ACC112 (cell line): ENCODE results near the gene C3orf18.

ENCODE experiments used
- H2AFZ ChIP-seq: fragments of 200-600 bp; sonication (generic); one replicate; pipeline ENCODE4 v1.6.0; 2017; ENCODE audit warnings: antibody characterized with exemption, low read length; ENCODE audit not compliant: unreplicated experiment
- H3K27ac ChIP-seq: fragments of 200-600 bp; sonication (generic); 2 replicates; pipeline ENCODE4 v1.5.1; 2014; ENCODE audit warnings: low read depth, mild to moderate bottlenecking, antibody characterized with exemption, low read length, moderate library complexity
- H3K27me3 ChIP-seq: fragments of 200-600 bp; sonication (generic); 2 replicates; pipeline ENCODE4 v1.6.1; 2014; ENCODE audit warnings: mild to moderate bottlenecking, antibody characterized with exemption, low read length, moderate library complexity, mixed read lengths; ENCODE audit not compliant: insufficient read depth
- H3K36me3 ChIP-seq: fragments of 200-600 bp; sonication (generic); 2 replicates; pipeline ENCODE4 v1.6.1; 2016; ENCODE audit warnings: mild to moderate bottlenecking, antibody characterized with exemption, low read length, moderate library complexity, mixed read lengths; ENCODE audit not compliant: insufficient read depth
- H3K4me1 ChIP-seq: fragments of 200-600 bp; sonication (generic); one replicate; pipeline ENCODE4 v1.6.1; 2016; ENCODE audit warnings: low read length, mixed read lengths; ENCODE audit not compliant: insufficient read depth, unreplicated experiment, control insufficient read depth
- H3K4me3 ChIP-seq: fragments of 200-600 bp; sonication (generic); 2 replicates; pipeline ENCODE4 v1.5.1; 2014; ENCODE audit warnings: mild to moderate bottlenecking, low read depth, low read length
- H3K79me2 ChIP-seq: fragments of 200-600 bp; sonication (generic); one replicate; pipeline ENCODE4 v1.6.0; 2016; ENCODE audit warnings: low read length; ENCODE audit not compliant: control insufficient read depth, unreplicated experiment, insufficient read depth

C3orf18 gene

GRCh38 chr3:50567386-50568167, at the start of gene C3orf18:
Gene C3orf18 (minus strand): TSS chr3:50567747. CDS start chr3:50565699, 2,048 bp downstream.
- H3K36me3 ChIP-seq, result no peaks in the 10 kb centered on the region
- H3K27ac ChIP-seq, result no peak within 1 kb of the TSS
- H2AFZ ChIP-seq, result peak within 1 kb of the TSS; percentile 92
- peak within 1 kb of the TSS; percentile 76 for H3K4me3 ChIP-seq
- H3K79me2 ChIP-seq, result peaks cover 6% of the 10 kb centered on the region
- H3K27me3 ChIP-seq, result no peaks in the 10 kb centered on the region
- H3K4me1 ChIP-seq, result peaks cover 19% of the 10 kb centered on the region

GRCh38 chr3:50616770-50617095, 49.2 kb upstream of the C3orf18 start:
- Histone ChIP-seq H2AFZ (peak overlapping the region; percentile 64), H3K4me1 (peaks cover 30% of the 10 kb centered on the region), H3K27me3 (no peaks in the 10 kb centered on the region), H3K36me3 (no peaks in the 10 kb centered on the region), H3K79me2 (peaks cover 28% of the 10 kb centered on the region), H3K27ac (no peak overlapping the region), H3K4me3 (peak overlapping the region; percentile 98)

DNA sequence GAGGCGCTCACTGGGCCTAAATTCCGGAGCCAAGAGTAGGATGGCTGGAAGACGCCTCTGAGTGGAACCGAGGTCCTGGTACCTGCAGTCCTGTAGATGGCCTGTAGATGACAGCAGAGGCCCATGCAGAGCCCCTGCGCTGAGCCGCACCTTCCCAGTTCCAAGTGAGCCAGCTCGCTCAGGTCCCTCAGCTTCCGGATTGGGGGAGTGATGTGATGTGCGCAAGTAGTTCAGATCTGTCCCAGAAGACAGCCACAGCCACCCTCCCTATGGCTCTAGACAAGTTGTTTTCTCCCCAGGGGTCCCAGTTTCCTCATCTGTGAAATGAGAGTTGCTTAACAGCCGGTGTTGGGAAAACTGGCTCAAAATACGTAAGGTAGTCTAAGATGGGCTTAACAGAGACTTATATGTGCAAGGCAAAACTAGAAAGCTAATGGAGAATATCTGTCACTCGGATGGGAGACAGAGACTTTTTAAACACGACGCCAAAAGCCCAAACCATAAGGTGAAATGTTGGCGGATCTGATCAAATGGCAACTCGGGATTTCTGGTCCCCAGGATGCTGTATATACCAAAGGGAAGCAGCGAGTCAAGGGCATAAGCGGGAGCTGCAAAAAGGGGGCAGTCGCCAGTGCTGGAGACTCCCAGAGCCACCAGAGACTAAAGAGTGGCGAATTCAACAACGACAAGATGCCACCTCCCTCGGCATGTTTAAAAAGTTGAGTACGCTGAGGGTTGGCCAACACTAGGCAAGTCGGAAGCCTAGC, 48.6 kb upstream of the C3orf18 start:
- peaks cover 29% of the 10 kb centered on the region for H3K4me1 ChIP-seq
- peak overlapping the region; percentile 98 for H3K4me3 ChIP-seq
- H3K36me3 ChIP-seq, result no peaks in the 10 kb centered on the region
- H3K27me3 ChIP-seq, result no peaks in the 10 kb centered on the region
- H3K27ac ChIP-seq, result no peak overlapping the region
- H2AFZ ChIP-seq, result peak overlapping the region; percentile 64
- H3K79me2 ChIP-seq, result peaks cover 28% of the 10 kb centered on the region

DNA sequence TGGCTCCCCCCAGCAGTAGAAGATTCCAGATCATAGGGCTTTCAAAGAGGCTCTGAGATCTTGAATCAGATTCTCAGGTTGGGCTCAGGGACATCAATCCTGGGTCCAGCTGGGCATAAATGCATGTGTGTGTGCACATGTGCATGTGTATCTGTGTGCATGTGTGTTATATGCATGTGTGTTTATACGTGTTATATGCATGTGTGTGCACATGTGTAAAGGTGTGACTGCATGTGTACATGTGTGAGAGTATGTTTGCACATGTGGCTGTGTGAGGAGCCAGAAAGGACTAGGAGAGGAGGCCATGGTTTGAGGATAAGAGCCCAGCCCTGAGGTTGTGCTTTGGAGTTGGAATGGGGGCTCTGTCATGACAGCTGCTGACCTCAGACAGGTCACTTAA, 47.6 kb upstream of the C3orf18 start:
- Histone ChIP-seq H3K4me1 (peaks cover 26% of the 10 kb centered on the region), H3K27me3 (no peaks in the 10 kb centered on the region), H3K79me2 (peaks cover 30% of the 10 kb centered on the region), H2AFZ (no peak overlapping the region), H3K36me3 (no peaks in the 10 kb centered on the region), H3K4me3 (no peak overlapping the region), H3K27ac (no peak overlapping the region)

- Histone ChIP-seq H3K4me3 (no peak overlapping the region), H3K36me3 (no peaks in the 10 kb centered on the region), H3K4me1 (peaks cover 14% of the 10 kb centered on the region), H3K27ac (no peak overlapping the region), H2AFZ (no peak overlapping the region), H3K27me3 (no peaks in the 10 kb centered on the region), H3K79me2 (peaks cover 13% of the 10 kb centered on the region)
Measured at GRCh38 chr3:50612970-50613846, 45.7 kb upstream of the C3orf18 start.

GRCh38 chr3:50612234-50612882, 44.8 kb upstream of the C3orf18 start:
- H3K79me2 ChIP-seq, result peaks cover 5% of the 10 kb centered on the region
- H3K27ac ChIP-seq, result no peak overlapping the region
- peaks cover 10% of the 10 kb centered on the region for H3K4me1 ChIP-seq
- no peak overlapping the region for H2AFZ ChIP-seq
- no peaks in the 10 kb centered on the region for H3K27me3 ChIP-seq
- peak overlapping the region; percentile 85 for H3K4me3 ChIP-seq
- H3K36me3 ChIP-seq, result no peaks in the 10 kb centered on the region

- H3K79me2 ChIP-seq, result peaks cover 2% of the 10 kb centered on the region
- H3K27me3 ChIP-seq, result no peaks in the 10 kb centered on the region
- peak within 1 kb of the TSS; percentile 79 for H2AFZ ChIP-seq
- no peaks in the 10 kb centered on the region for H3K36me3 ChIP-seq
- H3K4me1 ChIP-seq, result peaks cover 10% of the 10 kb centered on the region
- no peak within 1 kb of the TSS for H3K27ac ChIP-seq
- peak within 1 kb of the TSS; percentile 85 for H3K4me3 ChIP-seq
Measured at GRCh38 chr3:50611464-50612233, 44.1 kb upstream of the C3orf18 start, which contains the start of gene CISH. Gene CISH (minus strand): TSS chr3:50611774. CDS start chr3:50611650, 124 bp downstream.

GRCh38 chr3:50610992-50611463, 43.5 kb upstream of the C3orf18 start:
- Histone ChIP-seq H3K27ac (no peak overlapping the region), H3K36me3 (no peaks in the 10 kb centered on the region), H3K27me3 (no peaks in the 10 kb centered on the region), H3K4me3 (peak overlapping the region; percentile 85), H3K79me2 (peaks cover 2% of the 10 kb centered on the region), H2AFZ (peak overlapping the region; percentile 79), H3K4me1 (peaks cover 7% of the 10 kb centered on the region)

DNA sequence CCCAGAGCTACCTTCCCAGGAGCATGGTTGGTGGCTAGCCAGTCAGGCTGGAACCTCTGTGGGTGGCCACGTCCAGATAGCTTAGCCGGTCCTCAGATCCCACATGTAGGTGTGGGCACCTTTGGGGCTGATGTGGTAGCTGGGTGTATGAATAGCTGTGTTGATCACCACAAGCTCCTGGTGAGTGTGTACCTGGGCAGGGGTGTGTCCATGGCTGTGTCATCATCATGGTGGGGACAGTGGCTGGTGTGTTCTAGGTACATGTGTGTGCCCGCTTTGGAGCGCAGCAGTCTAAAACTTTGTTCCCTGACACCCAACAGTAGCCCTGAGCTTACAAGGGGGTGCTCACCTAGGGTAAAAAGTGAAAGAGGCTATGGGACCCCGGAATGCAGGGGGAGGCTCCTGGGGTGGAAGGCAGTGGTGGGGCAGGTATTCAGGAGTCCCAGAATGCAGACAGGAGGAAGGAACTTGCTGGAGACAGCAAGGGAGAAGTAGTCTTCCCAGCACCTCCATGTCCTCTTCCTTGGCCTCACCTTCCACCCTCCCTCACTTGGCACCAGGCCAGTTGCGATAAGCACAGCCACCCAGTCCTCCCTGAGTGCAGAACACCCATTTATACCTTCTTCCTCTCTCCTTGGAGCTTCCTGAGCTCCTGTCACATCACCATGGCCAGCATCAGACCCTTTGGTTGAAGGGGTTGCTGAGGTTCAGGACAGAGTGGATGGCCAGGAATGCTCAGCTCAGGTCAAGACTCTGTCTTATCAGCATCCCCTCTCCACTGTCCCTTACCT, 42.8 kb upstream of the C3orf18 start:
- peaks cover 2% of the 10 kb centered on the region for H3K79me2 ChIP-seq
- H3K27me3 ChIP-seq, result no peaks in the 10 kb centered on the region
- peak overlapping the region; percentile 85 for H3K4me3 ChIP-seq
- H3K36me3 ChIP-seq, result no peaks in the 10 kb centered on the region
- H3K27ac ChIP-seq, result no peak overlapping the region
- H3K4me1 ChIP-seq, result peaks cover 7% of the 10 kb centered on the region
- no peak overlapping the region for H2AFZ ChIP-seq
